Stimulated activated CD8-positive, alpha-beta memory T cell treated with anti-CD3 and anti-CD28 coated beads, Interleukin-4, amount 100 ng/mL, for 24 hours (primary cell): ENCODE measurements around the gene NR2F2.
"Not testable (repeated sequence)": the region's sequence is repeated elsewhere in the genome, so short reads cannot be mapped to it uniquely, and the experiment has no call there.

Source experiments
- DNase-seq: peaks from one replicate; pipeline ENCODE4 v3.0.0-alpha.2; 2020; ENCODE audit warnings: low read depth

NR2F2 gene

GRCh38 chr15:96367311-96368200, 37.1 kb downstream of the NR2F2 start:
- DNase-seq, result no peak

- DNase-seq, result no peak
Observed at GRCh38 chr15:96369351-96369750, 38.9 kb downstream of the NR2F2 start.

- DNase-seq, result no peak
Observed at GRCh38 chr15:96369825-96370621, 39.5 kb downstream of the NR2F2 start.

- no peak for DNase-seq
Observed at GRCh38 chr15:96372554-96372953, 42.1 kb downstream of the NR2F2 start.

GRCh38 chr15:96374499-96374898, 44.0 kb downstream of the NR2F2 start:
- DNase-seq, result no peak

GRCh38 chr15:96379592-96379991, 49.1 kb downstream of the NR2F2 start:
- not testable (repeated sequence) for DNase-seq

- DNase-seq, result no peak
Observed at GRCh38 chr15:96381463-96381862, 51.0 kb downstream of the NR2F2 start.

- no peak for DNase-seq
Observed at GRCh38 chr15:96385195-96385594, 54.7 kb downstream of the NR2F2 start.

GRCh38 chr15:96388673-96389072, 58.2 kb downstream of the NR2F2 start:
- DNase-seq, result no peak
